HG03064 (cell line): ENCODE results near the gene PELI2.
"Not testable (repeated sequence)": the region's sequence is repeated elsewhere in the genome, so short reads cannot be mapped to it uniquely, and the experiment has no call there.

ENCODE experiments used
- ATAC-seq: cut with Tn5 transposase; IDR thresholded peaks from one replicate; pipeline ENCODE4 v1.9.1; 2021; ENCODE audit warnings: low read depth; ENCODE audit not compliant: unreplicated experiment

The PELI2 gene

GRCh38 chr14:56138928-56139327 is 20.7 kb downstream of the PELI2 start:
- no peak for ATAC-seq

- no peak for ATAC-seq
Measured at GRCh38 chr14:56142314-56142713, 24.1 kb downstream of the PELI2 start.

GRCh38 chr14:56143025-56143424 is 24.8 kb downstream of the PELI2 start:
- ATAC-seq: no peak

- no peak for ATAC-seq
Measured at GRCh38 chr14:56144176-56144575, 26.0 kb downstream of the PELI2 start.

GRCh38 chr14:56145181-56145769 is 27.1 kb downstream of the PELI2 start:
- no peak for ATAC-seq

- ATAC-seq: no peak
Measured at GRCh38 chr14:56145965-56146364, 27.8 kb downstream of the PELI2 start.

- no peak for ATAC-seq
Measured at GRCh38 chr14:56147449-56147848, 29.2 kb downstream of the PELI2 start.

GRCh38 chr14:56147986-56148901 is 30.0 kb downstream of the PELI2 start:
- ATAC-seq: no peak

GRCh38 chr14:56149151-56149550 is 30.9 kb downstream of the PELI2 start:
- no peak for ATAC-seq

- no peak for ATAC-seq
Measured at GRCh38 chr14:56149995-56150394, 31.8 kb downstream of the PELI2 start.

GRCh38 chr14:56150645-56151345 is 32.6 kb downstream of the PELI2 start:
- ATAC-seq: no peak

- no peak for ATAC-seq
Measured at GRCh38 chr14:56152221-56152620, 34.0 kb downstream of the PELI2 start.

GRCh38 chr14:56153267-56153666 is 35.1 kb downstream of the PELI2 start:
- ATAC-seq: no peak

- no peak for ATAC-seq
Measured at GRCh38 chr14:56154321-56154720, 36.1 kb downstream of the PELI2 start.

- no peak for ATAC-seq
Measured at GRCh38 chr14:56156096-56156495, 37.9 kb downstream of the PELI2 start.

- ATAC-seq: no peak
Measured at GRCh38 chr14:56159066-56159465, 40.9 kb downstream of the PELI2 start.

- no peak for ATAC-seq
Measured at GRCh38 chr14:56160088-56160487, 41.9 kb downstream of the PELI2 start.

- ATAC-seq: no peak
Measured at GRCh38 chr14:56161658-56162057, 43.4 kb downstream of the PELI2 start.

GRCh38 chr14:56162476-56162875 is 44.3 kb downstream of the PELI2 start:
- ATAC-seq: no peak

GRCh38 chr14:56166579-56166978 is 48.4 kb downstream of the PELI2 start:
- ATAC-seq: not testable (repeated sequence)

GRCh38 chr14:56168007-56168616 is 49.9 kb downstream of the PELI2 start:
- no peak for ATAC-seq
